Activated naive CD4-positive, alpha-beta T cell treated with anti-CD3 and anti-CD28 coated beads, Interleukin-2, amount 50 U/mL, for 72 hours (primary cell): Measurements from ENCODE around the gene AHDC1. TPM values are rescaled to one million over a fixed set of nuclear protein-coding genes. Genes with fewer than 3 reads are reported as not detected.

ENCODE experiments used
- ATAC-seq, 2 donors: fragments of 150-1000 bp; cut with Tn5 transposase; 2 replicates each; pipeline ENCODE4 v1.10.0; 2021; ENCODE audit warnings: mild to moderate bottlenecking in 2 of 2, moderate library complexity in 2 of 2
- DNase-seq, 2 donors: peaks; one replicate each; pipeline ENCODE4 v3.0.0; 2021 to 2022; ENCODE audit warnings: low spot score in 2 of 2
- H3K27ac Mint-ChIP-seq, 2 donors: one replicate each; pipeline ENCODE4 v1.8.0; 2022; ENCODE audit warnings: mild to moderate bottlenecking in 2 of 2, mixed read lengths in 2 of 2
- H3K36me3 Mint-ChIP-seq, 2 donors: one replicate each; pipeline ENCODE4 v1.8.0; 2022; ENCODE audit warnings: mixed read lengths in 2 of 2
- H3K9me3 Mint-ChIP-seq, 2 donors: one replicate each; pipeline ENCODE4 v1.8.0; 2022; ENCODE audit warnings: mixed read lengths in 2 of 2
- total RNA-seq, 2 donors: library from RNA; stranded (reverse); gene quantifications; one replicate each; pipeline ENCODE4 v1.2.3, GENCODE V29; 2022

AHDC1 gene
- total RNA-seq, 2 donors from 2014 or later: 12.8 to 16.5 TPM

GRCh38 chr1:27577504-27578188, 26.3 kb downstream of the AHDC1 start:
- H3K9me3 Mint-ChIP-seq: no peaks in the 10 kb centered on the region
- ATAC-seq (no peak), DNase-seq (no peak)
- H3K36me3 Mint-ChIP-seq: no peaks in the 10 kb centered on the region
- no peak overlapping the region for H3K27ac Mint-ChIP-seq

DNA sequence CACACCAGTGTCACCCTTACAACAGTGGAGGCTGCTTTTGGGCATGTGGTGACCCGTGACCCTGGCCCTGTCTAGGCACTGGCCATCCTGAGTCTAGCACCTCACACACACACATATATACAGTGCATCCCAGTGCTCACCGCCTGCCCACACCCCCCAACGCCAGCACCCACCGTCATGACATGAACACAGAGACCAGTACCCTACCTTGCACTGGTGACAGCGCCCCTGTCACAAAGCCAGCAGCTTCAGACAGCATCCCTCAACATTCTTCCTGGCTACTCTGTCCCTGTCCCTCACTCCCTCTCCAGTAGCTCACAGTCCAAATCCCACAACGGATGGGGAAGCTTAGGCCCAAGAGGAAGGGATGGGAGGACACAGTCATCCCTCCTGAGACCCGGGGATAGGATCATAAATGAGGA, 27.1 kb downstream of the AHDC1 start:
- no peak for DNase-seq
- no peaks in the 10 kb centered on the region for H3K9me3 Mint-ChIP-seq
- no peaks in the 10 kb centered on the region for H3K36me3 Mint-ChIP-seq
- H3K27ac Mint-ChIP-seq: no peak overlapping the region
- no peak for ATAC-seq

DNA sequence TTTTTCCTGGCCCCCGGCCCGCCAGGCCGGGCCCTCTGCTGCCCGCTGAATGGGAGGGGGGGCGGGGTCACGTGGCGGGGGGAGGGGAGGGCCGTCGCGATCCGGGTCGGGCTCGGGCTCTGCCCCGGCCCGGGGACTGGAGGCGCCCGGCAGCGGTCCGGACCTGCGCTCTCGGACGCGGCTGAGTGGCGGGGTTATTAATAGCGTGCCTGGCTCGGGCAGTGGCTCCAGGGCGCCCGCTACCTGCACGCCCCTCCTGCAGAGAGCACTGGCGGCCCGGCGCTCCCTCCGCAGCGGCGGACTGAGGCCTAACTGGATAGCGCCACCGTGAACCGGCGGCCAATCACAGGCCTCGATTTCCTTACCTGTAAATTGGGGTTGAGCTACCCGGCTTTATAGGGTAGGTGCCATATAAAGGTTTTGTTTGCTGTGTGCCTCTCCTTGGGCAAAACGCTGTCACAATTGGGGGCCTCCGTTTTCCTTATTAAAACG, 28.1 kb downstream of the AHDC1 start:
- peak; percentile 18 to 25 for ATAC-seq
- DNase-seq: no peak
- H3K9me3 Mint-ChIP-seq: no peaks in the 10 kb centered on the region
- H3K36me3 Mint-ChIP-seq: no peaks in the 10 kb centered on the region
- no peak overlapping the region for H3K27ac Mint-ChIP-seq

DNA sequence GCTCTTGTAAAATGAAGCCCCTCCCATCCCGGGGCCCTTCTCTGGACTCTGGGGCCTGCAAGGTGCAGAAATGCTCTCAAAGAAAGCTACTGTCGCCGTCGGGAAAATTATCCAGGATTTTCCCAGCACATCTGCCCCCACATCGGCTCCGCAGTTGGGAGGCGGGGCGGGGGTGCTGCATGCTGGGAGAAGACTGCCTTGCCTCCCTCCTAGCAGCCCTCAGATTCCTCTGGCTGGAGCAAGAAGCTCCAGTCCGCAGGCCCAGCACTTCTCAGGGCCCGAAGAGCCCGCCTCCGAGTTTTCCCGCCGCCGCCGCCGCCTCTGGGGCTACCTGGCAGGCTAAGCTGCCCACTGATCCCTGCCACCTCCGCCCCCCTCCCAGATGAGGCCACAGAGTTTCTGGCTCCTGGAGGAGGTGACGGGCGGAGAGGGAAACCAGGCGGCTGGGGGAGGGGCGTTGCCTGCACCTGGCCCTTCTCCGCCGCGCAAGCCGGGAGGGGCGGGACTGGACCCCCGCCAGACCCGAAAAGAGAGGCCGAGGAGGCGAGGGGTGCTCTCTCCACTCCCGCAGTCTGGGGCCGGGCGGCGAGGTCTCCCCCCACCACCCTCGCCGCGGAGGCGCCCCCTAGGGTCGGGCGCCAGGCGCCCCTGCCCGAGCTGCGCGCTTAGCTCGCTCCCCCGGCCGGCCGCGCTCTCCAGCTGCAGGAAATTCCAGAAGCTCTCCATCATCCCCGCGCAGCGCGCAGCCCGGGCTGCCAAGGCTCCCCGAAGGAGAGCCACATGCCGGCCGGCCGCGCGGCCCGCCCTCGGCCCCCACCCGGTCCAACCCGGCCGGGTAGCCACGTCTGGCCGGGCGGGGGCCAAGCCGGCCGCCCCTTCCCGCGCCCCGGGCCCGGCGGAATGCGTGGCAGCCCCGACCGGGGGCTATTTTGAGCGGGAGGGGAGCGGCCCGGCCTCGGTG, 28.8 kb downstream of the AHDC1 start:
- ATAC-seq (no peak), DNase-seq (no peak)
- H3K36me3 Mint-ChIP-seq: no peaks in the 10 kb centered on the region
- H3K27ac Mint-ChIP-seq: no peak overlapping the region
- no peaks in the 10 kb centered on the region for H3K9me3 Mint-ChIP-seq

- no peak overlapping the region for H3K27ac Mint-ChIP-seq
- DNase-seq (no peak), ATAC-seq (no peak)
- H3K36me3 Mint-ChIP-seq: no peaks in the 10 kb centered on the region
- no peaks in the 10 kb centered on the region for H3K9me3 Mint-ChIP-seq
These were observed 29.8 kb downstream of the AHDC1 start for GRCh38 chr1:27574001-27574781.

- ATAC-seq: no peak
- no peak overlapping the region for H3K27ac Mint-ChIP-seq
- no peaks in the 10 kb centered on the region for H3K36me3 Mint-ChIP-seq
- no peaks in the 10 kb centered on the region for H3K9me3 Mint-ChIP-seq
- no peak for DNase-seq
These were observed 31.1 kb downstream of the AHDC1 start for GRCh38 chr1:27572679-27573426.

DNA sequence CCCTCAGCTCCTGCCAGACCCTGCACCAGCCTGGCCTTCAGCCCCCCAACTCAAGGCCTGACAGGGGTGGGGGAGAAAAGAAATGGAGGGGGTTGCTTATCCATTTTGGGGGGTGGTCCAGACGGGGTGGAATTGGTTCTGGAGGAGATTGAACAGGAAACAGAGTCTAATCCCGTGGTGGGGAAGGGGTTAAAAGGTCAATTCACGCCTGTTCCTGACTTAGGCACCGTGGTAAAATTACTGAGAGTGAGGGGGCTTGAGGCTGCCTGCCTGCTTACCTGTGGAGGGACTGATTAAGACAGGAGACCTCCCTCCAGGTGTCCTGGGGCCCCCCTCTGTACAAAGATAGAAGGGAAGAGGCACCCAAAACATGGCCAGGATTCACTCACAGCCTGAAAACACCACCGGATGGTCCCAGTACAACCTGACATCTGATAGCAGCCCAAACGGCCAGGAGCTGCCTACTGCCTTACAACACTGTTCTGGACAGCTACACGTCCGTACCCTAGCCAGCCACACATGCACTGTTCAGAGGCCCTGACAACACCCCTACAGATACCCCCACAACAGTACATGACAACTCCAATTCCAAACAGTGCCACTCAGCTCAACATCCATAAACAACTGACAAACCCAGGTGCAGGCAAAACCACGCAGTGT, 31.8 kb downstream of the AHDC1 start:
- Mint-ChIP-seq H3K27ac (peak overlapping the region in 1 of 2 donors; percentile 44), H3K36me3 (no peaks in the 10 kb centered on the region), H3K9me3 (no peaks in the 10 kb centered on the region)
- ATAC-seq (no peak), DNase-seq (no peak)

DNA sequence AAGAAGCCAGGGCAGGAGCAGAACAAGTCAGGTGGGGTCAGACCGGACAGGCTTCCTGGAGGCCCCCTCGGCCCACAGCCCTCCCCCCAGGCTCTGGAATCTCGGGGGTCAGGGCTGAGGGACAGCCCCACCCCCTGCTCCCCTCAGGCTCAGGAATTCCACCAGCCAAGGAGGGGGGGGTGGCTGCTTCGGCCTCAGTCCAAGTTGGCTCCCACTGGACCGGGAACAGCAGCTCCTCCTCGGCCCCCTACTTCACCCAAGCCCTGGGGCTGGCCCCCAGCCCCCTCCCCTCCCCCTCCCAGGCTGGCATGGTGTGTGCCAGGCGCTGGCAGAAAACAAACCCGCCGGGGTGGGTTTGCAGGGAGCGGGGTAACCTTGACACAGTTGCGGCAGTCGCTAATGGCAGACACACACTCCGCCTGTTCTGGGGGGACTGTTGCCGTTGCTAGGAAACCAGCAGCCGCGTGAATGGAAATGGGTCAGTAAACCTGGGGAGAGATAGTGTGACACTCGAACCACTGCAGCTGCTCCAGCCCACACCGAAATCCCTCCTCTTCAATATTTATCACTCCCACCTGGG, 32.4 kb downstream of the AHDC1 start:
- Mint-ChIP-seq H3K36me3 (no peaks in the 10 kb centered on the region), H3K9me3 (no peaks in the 10 kb centered on the region), H3K27ac (no peak overlapping the region)
- ATAC-seq (no peak), DNase-seq (no peak)

DNA sequence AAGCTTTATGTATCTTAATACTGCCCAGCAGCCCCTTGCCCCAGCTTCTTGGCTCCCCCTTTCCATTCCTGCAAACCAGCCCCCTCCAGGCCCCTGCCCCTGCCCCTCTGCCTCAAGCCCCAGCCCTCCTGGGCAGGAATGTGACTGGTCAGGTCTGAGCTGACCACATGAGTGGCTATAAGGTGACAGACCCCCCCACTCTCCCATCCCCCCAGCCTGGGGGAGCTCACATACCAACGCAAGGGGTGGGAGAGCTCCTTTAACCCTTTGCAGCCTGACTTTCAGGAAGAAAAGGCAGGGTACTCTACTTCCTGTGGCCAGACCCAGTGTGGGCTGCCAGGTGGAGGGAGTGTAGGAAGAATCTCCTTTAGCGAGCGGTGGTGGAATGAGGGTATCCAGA, 33.2 kb downstream of the AHDC1 start:
- H3K36me3 Mint-ChIP-seq: no peaks in the 10 kb centered on the region
- DNase-seq (no peak), ATAC-seq (no peak)
- no peaks in the 10 kb centered on the region for H3K9me3 Mint-ChIP-seq
- no peak overlapping the region for H3K27ac Mint-ChIP-seq

DNA sequence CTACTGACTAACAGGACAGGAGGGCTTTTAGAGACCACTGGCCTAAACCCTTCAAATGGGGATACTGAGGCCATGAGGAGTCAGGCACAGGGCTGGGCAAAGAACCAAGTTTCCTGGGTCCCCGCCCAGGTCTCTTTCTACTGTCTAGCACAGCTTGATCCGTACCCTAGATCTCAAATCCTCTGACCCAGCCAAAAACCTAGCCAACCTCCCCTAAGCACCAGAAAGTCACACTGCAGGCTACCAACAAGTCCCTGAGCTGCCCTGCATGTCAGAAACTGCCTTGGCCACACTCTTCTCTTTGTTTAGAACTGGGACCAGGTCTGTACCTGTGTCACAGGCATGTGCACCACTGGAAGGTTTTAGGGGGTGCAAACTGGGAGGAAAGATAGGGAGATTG, 33.6 kb downstream of the AHDC1 start:
- H3K27ac Mint-ChIP-seq: no peak overlapping the region
- DNase-seq (no peak), ATAC-seq (no peak)
- H3K36me3 Mint-ChIP-seq: no peaks in the 10 kb centered on the region
- H3K9me3 Mint-ChIP-seq: no peaks in the 10 kb centered on the region

- H3K36me3 Mint-ChIP-seq: no peaks in the 10 kb centered on the region
- DNase-seq (no peak), ATAC-seq (no peak)
- no peaks in the 10 kb centered on the region for H3K9me3 Mint-ChIP-seq
- H3K27ac Mint-ChIP-seq: no peak overlapping the region
These were observed 34.2 kb downstream of the AHDC1 start for GRCh38 chr1:27569506-27570291.

DNA sequence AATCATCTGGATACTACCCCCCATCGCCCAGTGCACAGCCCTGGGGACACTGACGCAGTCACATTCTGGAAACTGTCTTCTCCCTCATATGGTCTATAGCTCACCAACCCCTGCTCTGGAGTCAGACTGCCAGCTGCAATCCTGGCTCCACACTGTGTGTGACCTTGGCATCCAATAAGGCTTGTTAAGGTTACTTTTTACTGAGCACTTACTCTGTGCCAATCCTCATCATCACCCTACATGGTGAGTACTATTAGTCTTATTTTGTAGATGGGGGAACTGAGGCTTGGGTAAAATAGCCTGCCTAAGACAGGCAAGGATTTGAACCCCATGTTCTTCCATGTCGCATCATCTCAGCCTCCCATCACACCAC, 34.9 kb downstream of the AHDC1 start:
- DNase-seq (no peak), ATAC-seq (peak; percentile 5 to 19)
- no peak overlapping the region for H3K27ac Mint-ChIP-seq
- no peaks in the 10 kb centered on the region for H3K9me3 Mint-ChIP-seq
- no peaks in the 10 kb centered on the region for H3K36me3 Mint-ChIP-seq

GRCh38 chr1:27568300-27569087, 35.5 kb downstream of the AHDC1 start:
- Mint-ChIP-seq H3K36me3 (no peaks in the 10 kb centered on the region), H3K9me3 (no peaks in the 10 kb centered on the region), H3K27ac (no peak overlapping the region)
- ATAC-seq: peak; percentile 91 to 95
- peak; percentile 88 to 97 for DNase-seq

DNA sequence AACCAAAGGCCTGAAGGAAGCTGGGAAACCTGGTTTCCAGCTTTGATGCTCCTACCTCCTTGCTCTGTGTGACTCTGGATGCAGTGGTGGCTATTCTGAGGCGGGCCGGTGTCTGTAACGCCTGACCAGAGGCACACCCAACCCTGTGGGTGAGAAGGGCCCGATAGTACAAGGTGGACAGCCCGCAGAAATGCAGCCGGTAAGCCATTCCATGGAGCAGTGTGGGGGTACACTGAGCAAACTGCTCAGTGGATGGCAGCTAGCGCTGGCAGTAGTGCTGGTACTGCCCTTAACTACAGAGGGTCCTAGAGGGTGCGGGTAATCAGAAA, 36.0 kb downstream of the AHDC1 start:
- H3K9me3 Mint-ChIP-seq: no peaks in the 10 kb centered on the region
- DNase-seq: no peak
- H3K36me3 Mint-ChIP-seq: no peaks in the 10 kb centered on the region
- no peak overlapping the region for H3K27ac Mint-ChIP-seq
- peak in 1 of 2 donors; percentile 2 for ATAC-seq
